GM19438 (cell line): ENCODE data around the gene LRRC41.
"Not testable (repeated sequence)": the region's sequence is repeated elsewhere in the genome, so short reads cannot be mapped to it uniquely, and the experiment has no call there.

Experiments used
- ATAC-seq: cut with Tn5 transposase; IDR thresholded peaks from one replicate; pipeline ENCODE4 v1.9.1; 2021; ENCODE audit warnings: low read depth; ENCODE audit not compliant: unreplicated experiment

LRRC41 gene

DNA sequence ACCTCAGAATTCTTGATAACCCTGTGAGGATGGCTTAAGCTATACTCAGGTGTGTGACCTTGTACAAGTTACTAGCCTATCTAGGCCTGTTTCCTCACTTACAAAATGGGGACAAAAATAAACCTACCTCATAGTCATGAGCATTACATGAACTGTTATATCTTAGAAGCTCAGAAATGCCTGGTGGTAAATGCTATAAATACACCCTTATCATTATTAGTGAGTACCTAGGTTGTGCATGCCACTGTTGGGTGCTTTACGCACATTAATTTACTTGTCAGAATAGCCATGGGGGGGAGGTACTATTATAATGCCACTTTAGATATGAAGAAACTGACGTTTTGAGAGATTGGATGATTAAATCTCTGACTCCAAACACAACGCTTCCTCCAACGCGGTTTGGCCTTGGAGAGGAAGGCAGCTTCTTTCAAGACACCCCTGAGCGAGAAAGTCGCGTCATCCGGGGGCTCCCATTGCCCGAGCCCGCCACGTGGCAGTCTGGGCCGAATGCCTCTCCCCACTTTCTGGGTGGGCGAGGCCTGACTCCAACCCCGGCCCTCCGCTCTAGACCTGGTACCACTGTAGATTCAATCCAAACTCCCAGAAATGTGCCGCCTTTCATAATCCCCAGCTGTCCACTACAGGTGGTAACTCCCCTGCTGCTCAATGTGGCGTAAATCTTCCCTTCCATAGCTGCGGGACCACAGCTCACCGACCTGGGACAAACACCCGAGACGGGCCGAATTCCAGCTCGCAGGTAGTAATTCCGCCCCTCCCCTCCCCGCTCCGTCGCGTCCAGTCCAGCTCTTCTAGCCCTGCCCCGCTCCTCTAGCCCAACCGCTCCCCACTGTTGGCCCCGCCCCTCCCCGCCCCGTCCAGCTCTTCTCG is 56.6 kb downstream of the LRRC41 start:
- ATAC-seq: peak; percentile 51

DNA sequence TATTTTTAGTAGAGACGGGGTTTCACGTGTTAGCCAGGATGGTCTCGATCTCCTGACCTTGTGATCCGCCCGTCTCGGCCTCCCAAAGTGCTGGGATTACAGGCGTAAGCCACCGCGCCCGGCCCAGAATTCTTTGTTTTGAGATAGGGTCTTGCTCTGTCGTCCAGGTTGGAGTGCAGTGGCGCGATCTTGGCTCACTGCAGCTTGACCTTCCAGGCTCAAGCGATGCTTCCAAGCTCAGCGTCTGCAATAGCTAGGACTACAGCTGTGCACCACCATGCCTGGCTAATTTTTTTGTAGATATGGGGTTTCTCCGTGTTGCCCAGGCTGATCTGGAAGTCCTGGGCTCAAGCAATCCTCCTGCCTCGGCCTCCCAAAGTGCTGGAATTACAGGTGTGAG is 57.3 kb downstream of the LRRC41 start:
- not testable (repeated sequence) for ATAC-seq

DNA sequence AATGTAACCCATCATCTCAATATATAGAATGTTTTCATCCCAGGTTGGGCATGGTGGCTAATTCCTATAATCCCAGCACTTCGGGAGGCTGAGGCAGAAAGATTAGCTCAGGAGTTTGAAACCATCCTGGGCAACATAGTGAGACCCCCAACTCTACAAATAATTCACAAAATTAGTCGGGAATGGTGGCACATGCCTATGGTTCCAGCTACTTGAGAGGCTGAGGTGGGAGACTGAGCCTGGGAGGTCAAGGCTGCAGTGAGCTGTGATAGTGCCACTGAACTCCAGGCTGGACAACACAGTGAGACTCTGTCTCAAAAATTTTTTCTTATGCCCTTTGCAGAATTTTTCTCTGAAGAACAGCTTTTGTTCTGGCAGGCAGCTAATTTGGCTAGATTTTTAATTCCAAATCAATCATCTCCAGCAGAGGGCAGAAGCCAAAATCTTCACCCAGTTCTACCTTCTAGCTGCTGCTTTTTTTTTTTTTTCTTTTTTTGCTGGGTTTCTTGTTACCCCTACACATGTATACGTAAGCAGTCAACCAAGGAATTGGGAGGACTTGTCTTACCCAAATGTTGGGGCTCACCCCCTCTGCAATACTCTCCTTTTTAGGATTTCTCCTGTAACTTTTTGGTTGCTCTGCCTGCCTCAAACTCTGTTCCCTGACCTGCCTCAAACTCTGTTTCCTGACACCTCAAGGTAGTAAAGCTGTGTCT is 58.6 kb downstream of the LRRC41 start:
- no peak for ATAC-seq

DNA sequence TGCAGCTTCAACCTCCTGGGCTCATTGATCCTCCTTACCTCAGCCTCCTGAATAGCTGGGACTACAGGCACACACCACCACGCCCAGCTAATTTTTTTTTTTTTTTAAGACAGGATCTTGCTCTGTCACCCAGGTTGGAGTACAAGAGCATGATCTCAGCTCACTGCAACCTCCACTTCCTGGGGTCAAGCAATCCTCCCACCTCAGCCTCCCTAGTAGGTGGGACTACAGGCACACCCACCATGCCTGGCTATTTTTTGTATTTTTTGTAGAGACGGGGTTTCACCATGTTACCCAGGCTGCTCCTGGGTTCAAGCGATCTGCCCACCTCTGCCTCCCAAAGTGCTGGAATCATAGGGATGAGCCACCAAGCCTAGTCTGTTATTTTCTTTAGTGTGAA is 59.6 kb downstream of the LRRC41 start:
- ATAC-seq: not testable (repeated sequence)

DNA sequence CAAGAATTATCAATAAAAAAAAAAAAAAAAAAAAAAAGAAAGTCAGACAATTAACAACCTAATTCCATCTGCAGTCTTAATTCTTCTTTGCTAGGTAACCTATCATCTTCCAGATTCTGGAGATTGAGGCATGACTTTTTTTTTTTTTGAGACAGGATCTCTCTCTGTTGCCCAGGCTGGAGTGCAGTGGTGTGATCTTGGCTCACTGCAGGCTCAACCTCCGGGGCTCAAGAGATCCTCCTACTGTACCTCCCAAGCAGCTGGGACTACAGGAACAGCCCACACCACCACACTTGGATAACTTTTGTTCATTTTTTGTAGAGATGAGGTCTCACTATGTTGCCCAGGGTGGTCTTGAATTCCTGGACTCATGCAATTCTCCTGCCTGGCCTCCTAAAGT is 60.5 kb downstream of the LRRC41 start:
- no peak for ATAC-seq

DNA sequence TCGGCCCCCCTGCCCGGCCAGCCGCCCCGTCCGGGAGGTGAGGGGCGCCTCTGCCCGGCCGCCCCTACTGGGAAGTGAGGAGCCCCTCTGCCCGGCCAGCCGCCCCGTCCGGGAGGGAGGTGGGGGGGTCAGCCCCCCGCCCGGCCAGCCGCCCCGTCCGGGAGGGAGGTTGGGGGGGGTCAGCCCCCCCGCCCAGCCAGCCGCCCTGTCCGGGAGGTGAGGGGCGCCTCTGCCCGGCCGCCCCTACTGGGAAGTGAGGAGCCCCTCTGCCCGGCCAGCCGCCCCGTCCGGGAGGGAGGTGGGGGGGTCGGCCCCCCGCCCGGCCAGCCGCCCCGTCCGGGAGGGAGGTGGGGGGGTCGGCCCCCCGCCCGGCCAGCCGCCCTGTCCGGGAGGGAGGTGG is 61.7 kb downstream of the LRRC41 start:
- ATAC-seq: not testable (repeated sequence)

DNA sequence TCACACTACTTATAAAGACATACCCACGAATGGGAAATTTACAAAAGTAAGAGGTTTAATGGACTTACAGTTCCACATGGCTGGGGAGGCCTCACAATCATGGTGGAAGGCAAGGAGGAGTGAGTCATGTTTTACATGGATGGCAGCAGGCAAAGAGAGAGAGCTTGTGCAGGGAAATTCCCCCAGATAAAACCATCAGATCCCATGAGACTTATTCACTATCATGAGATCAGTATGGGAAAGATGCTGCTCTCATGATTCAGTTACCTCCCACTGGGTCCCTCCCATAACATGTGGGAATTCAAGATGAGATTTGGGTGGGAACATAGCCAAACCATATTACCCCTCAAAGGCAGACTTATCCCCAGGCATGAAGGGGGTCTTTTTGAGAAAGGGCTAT is 64.6 kb downstream of the LRRC41 start:
- not testable (repeated sequence) for ATAC-seq

DNA sequence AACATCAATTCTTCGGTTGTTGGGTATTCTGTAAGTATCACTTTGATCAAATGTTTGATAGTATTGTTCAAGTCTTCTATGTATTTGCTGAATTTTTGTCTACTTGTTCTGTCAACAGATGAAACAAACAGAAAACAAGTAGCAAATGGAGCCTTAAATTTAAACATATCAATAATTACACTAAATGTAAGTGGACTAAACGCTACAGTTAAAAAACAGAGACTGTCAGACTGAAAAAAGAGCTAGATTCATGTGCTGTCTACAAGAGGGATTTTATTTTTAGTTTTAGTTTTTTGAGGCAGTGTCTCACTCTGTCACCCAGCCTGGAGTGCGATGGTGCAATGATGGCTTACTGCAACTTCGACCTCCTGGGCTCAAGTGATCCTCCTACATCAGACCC is 66.5 kb downstream of the LRRC41 start:
- ATAC-seq: no peak

DNA sequence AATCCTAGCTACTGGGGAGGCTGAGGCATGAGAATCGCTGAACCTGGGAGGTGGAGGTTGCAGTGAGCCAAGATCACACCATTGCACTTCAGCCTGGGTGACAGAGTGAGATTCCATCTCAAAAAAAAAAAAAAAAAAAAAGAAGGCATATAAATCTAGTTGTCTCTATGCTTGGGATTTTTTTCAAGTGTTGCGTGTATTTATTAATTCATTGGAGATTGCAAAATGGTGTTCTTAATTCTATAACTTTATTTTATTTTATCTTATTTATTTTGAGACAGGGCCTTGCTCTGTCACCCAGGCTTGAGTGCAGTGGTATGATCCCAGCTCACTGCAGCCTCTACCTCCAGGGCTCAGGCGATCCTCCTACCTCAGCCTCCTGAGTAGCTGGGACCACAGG is 72.2 kb downstream of the LRRC41 start:
- not testable (repeated sequence) for ATAC-seq
